Suppressor macrophage (primary cell): ENCODE measurements around the gene USP22.
A peak's percentile ranks its signal among the peaks of the same experiment; 100 is the strongest.

ENCODE experiments used
- DNase-seq, 4 experiments: peaks; one replicate each; pipeline ENCODE4 v3.0.0-alpha.2; 2020 to 2022

USP22 gene

DNA sequence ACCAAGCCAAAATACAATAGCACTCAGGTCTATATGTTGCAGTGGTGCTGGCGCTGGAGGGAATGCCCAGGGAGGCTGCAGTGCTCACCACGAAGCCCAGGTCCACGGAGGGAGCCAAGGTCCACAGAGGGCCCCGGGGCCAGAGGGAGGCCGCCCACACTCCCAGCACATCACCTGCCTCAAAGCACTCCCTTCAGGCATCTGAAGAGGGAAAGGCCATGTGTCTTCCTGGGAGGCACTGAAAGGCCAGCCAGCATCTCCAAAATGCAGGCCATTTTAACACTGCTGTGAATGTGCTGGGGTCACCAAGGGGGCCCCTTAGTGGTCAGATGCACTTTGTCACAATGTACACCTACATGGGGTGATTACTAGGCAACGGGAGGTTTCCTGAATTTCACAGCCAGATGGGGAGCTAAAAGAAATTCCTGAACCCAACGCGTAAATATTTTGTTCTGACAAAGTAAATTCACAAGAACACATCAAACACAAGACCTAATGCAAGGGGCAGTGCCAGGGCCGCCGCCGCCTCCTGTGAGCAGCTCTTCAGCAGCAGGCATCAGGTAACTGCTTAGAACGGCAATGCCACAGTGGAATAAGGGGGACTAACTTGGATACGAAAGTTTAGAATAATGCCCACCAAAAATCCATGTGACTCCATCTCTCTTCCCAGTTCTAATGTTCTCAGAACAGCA is 42.8 kb downstream of the USP22 start:
- no peak for DNase-seq

DNA sequence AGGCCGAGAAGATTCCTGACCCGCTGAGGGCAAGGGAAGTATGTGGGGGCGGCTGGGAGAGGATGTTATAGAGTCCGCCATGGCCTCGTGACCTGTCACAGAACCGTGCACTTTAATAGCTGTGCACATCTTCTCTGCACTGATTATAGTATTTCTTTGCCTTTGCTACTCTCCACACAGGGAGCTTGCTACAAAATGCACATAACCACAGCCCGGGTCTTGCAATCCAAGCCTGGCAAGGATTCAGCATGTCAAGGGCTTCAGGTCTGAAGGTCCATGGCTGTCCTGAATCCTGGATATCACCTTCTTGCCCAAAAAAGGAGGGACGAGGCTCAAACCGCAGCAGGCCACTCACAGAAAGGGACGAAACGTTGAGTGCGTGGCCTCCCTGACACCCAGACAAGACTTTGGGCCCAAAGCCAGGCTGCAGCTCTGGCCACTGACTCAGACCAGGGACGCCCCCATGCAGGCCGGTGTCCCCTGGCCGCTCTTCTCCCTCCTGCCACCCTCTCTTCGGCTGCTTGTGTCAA is 43.7 kb downstream of the USP22 start:
- DNase-seq, result peak in 1 of 4 experiments; percentile 8

DNA sequence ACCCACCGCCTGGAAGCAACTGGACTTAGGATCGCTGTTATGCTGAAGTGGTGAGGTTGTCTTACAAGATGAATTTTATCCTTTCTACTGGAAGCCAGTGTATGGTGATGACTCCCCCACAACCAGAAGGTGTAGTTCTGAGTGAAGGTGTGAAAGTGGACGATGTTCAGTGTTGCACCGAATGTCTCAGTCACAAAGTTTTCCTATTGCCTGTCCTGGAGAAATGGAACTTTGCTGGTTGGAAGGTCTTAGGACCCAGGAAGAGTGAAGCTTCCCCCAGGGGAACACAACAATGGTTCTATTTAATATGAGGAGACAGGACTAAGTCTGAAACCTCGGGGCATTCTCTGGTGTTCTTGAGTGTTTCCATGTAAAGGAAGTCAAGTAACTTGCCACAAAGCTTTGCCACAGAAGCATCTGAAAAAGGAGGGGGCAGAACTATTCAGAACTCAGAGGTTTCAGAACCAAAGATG is 44.2 kb downstream of the USP22 start:
- no peak for DNase-seq

DNA sequence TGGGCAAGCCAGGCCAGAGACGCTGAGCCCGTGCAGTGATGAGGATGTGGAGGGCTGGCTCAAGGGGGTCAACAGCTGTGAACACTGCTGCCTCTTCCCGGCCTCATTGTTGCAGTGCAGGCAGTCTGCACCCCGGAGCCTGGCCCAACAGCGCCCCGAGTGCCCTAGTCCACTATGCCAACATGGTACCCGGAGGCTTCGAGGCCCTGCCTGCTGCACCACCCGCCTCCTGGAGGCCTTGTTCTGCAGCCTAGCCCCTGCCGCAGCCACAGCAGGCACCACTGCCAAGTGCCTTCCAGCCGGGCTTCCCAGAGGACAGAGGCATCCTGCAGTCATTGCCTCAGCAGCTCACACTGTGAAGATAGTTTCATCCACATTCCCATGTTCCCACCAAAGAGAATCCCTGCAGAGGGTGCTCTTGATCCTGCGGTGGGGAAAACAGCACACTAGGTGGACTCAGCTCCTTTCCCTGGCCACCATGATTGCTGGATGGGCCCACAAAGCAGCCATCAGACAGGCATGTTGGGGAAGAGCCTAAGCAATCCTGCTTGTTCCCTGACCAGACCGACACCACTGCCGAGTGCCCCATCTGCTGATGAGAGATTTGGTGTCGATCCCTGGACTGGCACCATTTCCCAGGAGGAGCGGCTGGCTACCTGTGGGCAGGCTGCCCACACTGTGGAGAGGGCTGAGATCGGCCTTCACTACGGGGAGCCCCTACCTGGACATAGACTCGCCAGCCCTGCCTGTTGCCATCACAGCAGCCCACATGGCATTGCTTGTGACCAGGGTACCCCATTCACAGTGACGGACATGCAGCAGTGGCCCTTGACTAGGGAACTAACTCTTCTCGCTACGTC is 44.9 kb downstream of the USP22 start:
- no peak for DNase-seq

DNA sequence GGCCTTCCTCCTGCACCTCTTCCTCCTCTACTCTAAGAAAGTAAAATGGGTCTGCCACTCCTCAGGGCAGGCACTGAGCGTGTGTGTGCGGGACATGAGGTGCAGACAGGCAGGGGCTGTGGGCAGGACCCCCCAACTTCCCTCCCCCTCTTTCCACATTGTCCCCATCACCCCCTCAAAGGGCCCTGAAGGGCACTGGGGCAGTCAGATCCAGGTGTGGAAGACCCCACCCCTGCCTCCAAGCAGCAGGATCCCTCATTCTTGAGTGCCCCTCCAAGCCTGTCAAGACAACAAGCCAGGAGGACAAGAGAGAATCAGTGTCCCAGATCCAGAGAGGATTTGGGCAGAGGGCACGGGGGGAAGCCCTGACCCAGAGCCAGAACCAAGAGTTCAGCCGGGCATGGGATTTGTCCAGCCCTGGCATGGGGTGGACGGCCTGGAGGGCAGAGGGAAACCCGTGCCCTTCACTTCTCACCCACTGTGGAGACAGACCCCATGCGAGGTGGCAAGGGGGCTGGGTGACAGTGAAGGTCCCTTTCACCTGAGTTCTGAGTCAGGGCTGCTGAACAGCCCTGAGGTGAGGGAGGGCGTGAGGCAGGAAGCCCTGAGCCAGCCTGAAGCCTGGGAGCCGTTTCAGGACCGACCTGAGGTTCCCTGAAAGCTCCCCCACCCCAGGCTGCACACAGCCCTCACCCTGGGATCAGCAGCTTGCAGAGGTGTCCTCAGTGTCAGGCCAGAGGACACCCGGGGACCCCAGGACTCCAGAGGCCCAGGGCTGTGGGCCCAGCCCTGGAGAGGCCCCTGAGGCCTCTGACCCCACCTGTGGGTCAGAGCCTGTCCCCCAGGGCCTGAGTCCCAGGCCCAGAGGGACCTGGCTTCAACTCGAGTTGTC is 45.8 kb downstream of the USP22 start:
- no peak for DNase-seq

DNA sequence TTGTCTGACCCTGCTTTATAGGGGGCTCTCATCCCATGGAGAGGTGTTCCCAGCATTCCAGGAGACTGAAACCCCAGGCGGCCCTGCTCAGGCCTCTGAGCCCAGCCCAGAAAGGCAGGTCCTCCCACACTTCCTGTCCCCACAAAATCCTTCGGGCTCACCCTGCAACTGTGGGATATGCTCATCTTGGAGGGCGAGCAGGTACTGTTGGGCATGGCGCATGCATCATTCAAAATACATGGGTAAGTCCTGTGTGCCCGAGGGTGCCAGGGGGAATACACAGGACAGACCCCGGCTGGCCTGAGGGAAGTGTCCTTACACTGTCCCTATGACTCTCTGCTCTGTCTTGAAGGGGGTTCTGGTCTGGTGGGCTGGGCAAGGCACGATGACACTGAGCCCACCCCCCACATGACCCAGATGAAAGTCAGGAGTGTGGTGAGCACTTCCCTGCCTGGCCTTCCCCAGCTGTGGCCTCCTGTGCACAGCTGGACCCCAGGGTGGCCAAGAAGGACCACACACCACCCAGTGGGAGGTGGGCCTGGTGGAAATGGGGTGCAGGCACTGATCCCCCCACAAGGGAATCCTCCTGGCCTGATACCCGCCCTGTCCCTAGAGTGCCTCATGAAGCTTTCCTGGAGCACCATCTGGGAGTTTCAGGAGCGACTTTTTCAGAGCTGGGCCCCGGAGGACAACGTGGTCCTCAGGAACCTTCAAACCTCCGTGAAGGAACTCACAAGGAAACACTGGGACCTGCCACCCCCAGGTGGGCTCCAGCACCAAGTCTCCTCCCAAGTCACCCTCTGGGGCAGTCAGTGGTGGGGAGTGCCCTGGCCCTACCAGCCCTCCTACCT is 46.7 kb downstream of the USP22 start:
- DNase-seq, result no peak

DNA sequence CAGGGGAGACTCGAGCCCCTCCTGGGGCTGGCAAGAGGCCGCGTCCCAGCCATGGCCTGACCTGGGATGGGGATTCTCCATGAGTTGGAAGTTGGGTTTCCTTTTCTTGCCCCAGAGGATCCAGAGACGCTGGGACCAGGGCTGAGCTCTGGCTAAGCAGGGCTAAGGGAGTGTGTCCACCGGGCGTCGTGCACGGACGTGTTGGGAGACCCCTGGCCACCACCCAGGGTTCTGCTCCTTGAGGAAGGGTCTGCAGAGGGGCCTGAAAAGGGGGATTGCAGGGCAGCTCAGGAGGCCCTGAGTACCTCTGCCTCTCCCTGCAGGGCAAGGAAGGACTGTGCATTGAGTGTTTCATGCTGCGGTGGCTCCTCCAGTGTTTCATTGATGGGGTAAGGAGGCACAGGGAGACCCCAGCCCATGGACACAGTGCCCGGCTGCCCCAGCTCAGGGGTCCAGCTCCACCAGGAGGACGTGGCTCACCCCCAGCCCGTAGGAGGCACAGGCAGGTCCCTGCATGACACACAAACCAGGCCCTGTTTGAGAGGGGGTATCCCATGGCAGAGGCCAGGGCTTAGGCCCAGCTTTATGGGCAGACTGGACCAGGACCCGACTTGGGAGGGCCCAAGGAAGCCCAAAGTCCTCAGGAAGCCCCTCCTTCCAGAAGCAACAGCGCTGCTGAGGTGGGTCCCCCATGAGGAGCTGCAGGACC is 47.5 kb downstream of the USP22 start:
- no peak for DNase-seq

DNA sequence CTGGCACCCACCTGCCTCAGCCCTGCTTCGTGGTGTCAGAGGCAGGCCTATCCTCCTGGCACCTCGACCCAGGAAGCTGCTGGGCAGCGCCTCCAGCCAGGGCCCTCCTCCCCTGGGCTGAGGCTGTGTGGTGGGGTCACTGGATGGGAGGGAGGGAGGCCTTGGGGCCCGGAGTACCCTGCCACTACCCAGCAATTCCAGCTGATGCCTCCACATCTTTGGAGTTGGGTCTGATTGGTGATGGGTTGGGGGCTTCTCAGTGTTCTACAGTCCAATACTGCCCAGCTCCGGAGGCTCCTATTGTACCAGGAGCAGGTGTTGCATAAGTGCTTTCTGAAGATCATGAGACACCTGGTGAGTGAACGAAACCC is 48.0 kb downstream of the USP22 start:
- DNase-seq, result no peak

DNA sequence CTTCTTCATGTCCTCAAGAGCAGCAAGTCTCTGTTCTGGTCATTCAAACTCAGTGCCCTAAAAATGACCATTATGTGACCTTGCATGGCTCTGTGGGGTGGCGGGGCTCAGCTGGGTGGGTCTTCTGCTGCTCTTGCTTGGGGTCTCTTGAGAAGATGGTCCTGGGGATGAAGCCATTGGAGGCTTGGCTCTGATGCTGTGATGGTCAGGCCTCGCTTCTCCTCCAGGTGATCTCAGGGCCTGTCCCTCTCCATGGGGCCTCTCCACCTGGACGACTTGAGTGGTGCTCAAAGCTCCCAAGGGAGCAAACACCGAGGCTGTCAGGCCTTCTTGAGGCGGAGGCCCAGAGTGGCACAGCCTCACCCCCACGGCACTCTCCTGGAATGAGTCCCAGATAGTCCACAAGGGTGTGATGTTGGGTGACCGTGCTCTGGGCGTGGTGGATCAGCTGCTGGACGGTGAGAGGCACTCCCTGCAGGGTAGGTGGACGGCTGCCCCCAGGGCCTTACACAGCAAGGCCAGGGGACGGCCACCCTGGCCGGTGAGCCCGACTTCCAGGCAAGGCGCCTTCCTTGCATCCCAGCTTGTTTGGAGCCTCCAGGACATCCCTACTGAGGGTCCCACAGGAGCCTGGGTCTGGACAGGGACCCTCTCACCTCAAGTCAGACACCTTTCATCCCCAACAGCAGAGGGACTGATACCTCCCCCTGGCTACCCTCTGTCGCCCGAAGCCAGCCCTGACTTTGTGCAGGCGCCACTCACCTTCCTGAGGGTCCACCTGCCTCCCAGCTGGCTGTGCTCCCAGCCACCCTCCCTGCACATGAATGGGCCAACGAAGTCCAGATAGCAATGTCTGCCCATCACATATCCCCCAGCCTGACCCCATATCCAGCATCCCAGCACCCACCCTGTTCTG is 48.7 kb downstream of the USP22 start:
- DNase-seq, result no peak

DNA sequence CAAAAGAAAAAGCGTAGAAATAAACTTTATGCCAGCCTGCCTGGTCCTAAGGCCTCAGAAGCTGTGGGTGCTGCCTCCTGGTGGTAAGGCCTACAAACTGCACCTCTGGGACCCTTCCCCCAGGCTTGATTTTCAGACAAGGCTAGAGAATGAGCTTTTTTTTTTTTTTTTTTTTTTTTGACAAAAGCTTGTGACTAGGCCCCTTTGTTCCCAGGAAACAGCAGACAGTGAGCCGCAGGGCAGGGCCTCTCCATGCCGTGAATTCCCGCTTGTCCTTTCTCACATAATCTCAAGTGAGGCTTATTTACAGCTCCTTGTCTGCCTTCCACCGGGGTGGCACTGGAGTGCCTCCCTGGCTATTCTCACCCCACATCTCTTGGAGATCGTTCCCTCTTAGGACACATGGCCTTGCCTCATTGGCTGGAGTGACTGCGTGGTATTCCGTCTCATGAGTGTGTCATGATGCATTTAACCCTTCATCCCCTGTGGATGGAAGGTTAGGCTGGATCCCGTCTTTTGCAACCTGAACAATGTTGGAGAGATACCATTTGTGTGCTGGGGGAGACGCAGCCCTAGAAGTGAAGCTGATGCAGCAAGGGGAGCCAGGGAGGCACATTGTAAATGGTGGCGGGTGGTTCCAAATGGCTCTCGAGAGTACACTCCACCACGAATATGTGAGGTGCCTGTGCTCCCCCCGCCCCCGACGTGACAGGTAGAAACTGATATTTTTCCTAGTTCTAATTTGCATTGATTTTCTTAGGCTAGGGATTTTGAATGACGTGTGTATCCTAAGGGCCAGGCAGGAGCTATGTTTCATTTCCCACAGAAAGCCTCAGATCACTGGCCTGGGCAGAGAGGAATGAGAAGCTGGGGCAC is 49.6 kb downstream of the USP22 start:
- peak; percentile 70 to 77 (median 74) for DNase-seq

DNA sequence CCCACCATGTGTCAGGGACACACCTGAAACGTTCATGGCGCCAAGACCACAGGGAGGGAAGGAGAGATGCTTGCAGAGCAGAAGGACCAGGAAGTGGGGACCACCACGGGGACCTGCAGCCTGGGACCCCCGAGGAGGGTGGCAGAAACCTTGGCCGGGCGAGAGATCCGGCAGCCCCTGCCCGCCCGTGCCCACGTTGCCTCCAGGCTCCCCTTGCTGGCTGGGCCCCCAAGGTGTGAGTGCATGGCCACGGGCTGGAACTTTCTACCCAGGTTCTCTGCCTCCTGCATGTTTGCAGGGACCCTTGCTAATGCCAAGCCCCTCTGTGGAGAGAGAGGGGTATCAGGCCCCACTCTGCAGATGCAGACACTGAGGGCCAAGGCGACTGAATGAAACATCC is 50.4 kb downstream of the USP22 start:
- DNase-seq, result no peak

DNA sequence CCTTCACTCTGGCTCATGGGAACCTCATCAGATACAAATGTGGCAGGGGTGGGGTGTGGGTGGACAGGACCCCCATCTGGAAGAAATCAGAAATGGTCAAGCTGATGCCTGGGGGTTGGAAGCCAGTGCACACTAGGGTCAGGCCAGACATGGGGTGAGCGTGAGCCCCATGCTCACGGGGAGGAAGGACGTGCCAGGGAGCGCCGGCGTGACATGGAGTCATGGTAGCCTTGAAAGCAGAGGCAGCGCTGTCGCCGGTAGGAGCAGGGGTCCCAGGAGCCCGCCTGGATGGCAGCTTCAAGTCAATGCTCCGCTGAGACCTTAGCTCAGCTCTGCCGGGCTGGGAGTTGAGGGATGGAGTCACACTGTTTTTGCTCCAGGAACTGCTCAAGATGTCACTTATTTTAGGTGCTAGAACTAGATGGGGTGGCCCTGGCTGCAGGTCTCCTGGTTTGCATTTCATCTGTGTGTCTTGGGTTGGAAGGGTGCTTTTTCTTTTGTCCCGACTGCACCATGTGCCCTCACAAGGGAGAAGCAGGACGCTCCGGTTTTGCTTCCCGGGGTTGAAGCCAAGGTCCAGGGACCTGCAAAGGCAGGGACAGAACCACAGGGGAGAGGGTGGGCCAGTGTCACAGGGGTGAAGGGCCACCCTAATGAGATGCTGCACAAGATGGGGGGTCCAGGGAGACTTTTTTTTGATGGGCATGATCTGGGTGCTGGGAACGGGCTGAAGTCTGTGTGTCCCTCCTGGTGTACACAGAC is 51.4 kb downstream of the USP22 start:
- DNase-seq, result no peak

DNA sequence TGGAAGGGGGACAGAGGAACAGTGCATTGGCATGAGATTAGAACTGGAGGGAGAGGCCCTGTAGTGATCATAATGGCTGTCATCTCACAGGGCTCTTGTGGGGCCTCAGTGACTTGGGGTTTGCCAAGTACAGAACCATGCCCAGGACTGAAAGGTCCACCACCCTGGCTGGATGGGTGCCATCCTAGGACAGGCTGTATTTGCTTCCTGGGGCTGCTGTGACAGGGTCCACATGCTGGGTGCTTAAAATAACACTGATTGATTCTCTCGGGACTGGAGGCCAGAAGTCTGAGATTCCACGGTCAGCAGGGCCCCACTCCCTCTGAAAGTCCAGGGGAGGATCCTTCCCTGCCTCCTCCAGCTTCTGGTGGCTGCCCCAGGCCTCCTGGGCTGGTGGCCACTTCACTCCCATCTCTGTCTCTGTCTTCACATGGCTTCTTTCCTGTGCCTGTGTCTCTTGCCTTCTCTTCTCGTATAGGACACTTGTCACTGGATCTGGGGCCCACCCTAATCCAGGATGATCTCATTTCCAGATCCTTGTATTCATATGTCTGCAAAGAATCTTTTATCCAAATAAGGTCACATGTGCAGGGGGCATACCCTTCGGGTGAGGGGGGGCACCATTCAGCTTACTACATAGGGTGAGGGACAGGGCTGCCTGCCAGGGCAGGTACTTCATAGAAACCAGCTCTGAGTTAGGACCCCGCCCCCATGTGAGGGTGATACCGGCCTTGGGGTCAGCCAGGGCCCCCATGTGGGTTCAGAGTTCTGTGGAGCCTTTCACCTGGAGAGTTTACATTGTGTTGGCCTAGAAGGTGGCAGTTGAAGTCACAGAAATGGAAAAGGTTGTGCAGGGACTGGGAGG is 52.6 kb downstream of the USP22 start:
- DNase-seq, result no peak

DNA sequence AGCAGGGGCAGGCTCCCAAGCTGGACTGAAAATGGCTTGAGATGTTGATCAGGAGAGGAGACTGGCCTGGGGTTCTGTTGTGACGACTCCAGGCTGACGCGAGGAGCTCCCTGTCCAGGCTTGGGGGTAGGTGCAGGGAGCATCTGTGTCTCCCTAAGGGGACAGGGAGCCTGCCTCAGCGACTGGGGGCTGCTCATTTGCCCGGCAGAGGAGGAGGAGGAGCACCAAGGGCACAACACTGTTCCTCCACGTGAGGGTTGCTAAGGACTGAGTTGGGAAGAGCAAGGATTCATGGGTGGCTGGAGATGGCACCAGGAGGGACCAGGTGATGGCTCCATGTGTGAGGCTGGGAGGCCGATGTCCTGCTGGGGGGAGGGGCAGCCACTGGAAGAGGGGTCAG is 53.3 kb downstream of the USP22 start:
- no peak for DNase-seq

DNA sequence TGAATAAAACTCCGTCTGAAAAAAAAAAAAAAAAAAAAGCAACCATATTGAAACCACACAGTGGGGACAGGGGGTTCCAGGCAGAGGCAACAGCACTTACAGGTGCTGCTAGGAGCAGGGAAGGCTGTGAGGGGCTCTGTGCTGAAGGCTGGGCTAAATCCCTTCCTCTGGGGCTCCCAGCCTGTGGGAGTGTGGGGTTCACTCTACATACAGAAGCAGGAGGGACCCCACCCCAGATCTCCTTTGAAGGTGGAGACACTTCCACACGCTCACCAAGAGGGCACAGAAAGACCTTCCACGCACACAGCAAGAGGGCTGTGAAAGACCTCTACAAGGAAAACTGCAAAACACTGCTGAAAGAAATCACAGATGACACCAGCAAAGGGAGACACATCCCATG is 53.9 kb downstream of the USP22 start:
- no peak for DNase-seq

DNA sequence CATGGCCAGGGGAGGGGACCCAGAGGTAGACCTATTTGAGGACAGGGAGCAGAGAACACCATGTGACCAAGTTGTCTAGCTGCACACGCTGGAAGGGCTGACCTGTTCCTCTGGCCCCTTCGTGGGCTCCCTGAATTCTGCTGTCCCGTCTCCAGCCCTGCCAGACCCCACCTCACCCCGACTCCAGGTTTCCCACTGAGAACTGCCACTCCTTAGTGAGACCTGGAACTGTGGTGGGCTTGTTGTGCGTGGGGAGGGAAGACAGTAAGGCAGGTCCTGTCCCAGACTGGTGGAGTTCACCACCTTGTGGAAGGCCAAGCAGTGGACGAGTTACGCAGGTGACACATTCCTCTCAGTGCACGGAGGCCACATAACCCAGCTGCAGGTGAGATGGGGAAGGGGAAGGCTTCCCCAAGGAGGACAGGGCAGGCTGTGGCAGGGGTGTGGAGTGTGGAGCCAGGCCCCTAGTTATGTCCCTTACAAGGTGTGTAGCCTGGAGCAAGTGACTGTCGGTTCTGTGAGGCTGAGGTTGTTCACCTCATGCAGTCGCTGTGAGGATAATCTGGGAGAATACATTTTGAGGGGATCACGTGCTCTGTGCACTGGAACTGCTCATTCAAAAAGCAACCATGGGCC is 54.7 kb downstream of the USP22 start:
- DNase-seq, result no peak

DNA sequence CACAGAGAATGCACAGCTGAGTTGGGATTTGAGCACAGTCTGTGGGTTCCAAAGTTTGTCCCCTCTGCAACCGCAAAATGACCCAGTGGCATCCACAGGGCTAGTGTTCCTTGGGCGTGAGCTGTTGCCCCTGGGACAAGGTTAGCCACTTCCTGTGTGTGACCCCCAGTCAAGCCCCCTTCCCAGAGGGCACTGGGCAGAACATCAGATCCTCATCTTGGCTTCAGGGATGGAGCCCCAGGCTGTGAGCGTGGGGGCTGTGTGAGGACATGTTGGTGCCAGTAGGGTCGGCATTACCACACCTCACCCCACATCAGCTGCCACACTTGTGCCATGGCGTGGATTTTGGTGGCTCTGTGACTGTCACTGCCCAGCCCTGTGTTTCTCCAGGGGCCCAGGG is 55.3 kb downstream of the USP22 start:
- DNase-seq, result no peak
